ENCODE measurements around the gene SEZ6L. TPM values are rescaled to one million over a fixed set of nuclear protein-coding genes. Genes with fewer than 3 reads are reported as not detected.

The SEZ6L gene
- total RNA-seq, 1 donor from 2014 or later: 2.3 TPM

DNA sequence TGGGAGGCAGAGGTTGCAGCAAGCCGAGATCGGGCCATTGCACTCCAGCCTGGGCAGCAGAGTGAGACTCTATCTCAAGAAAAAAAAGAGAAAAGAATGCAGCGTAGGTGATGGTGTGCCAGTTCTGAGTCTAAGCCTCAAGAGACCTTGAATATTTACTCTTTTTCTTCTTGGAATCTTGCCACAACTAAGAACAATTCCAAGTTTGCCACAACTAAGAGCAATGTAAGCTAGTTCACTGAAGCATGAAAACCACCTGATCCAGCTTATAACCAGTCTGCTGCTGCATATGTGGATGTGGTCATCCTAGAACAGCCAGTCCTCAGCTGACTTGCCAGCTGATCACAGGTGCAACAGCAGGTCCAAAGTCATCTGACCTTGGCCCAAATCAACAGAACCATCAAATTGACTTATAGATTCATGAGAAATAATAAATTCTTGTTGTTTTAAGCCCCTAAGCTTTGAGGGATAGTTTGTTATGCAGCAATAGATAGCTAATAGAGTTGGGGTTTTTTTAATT lies 25.4 kb upstream of the SEZ6L start:
- no peak for DNase-seq (ENCODE audit: low read depth)
- H3K4me1 Mint-ChIP-seq (ENCODE audit: low read depth, unreplicated experiment): no peaks in the 10 kb centered on the region
- Histone ChIP-seq H3K4me3 (ENCODE audit: insufficient read depth, low read depth, low read length) (no peak overlapping the region), H3K4me2 (ENCODE audit: low read length) (no peak overlapping the region), H4K20me1 (ENCODE audit: insufficient read depth, low read length) (no peaks in the 10 kb centered on the region), H3K9me3 (ENCODE audit: insufficient read depth, low read depth, low read length) (no peaks in the 10 kb centered on the region), H3K4me1 (ENCODE audit: insufficient read depth, low read length) (no peaks in the 10 kb centered on the region), H3K27me3 (ENCODE audit: insufficient read depth, low read length) (no peaks in the 10 kb centered on the region), H2AFZ (ENCODE audit: low read depth, low read length) (no peak overlapping the region), H3K27ac (ENCODE audit: low read depth, low read length) (no peak overlapping the region), H3K79me2 (ENCODE audit: insufficient read depth, low read length) (no peaks in the 10 kb centered on the region), H3K36me3 (ENCODE audit: insufficient read depth, low read length) (no peaks in the 10 kb centered on the region), H3K9ac (ENCODE audit: low read length) (no peak overlapping the region)
- TF ChIP-seq EZH2 (IDR thresholded peaks at IDR 0.05; ENCODE audit: insufficient read depth, low read length): no peak
- TF ChIP-seq, protein P1, sequence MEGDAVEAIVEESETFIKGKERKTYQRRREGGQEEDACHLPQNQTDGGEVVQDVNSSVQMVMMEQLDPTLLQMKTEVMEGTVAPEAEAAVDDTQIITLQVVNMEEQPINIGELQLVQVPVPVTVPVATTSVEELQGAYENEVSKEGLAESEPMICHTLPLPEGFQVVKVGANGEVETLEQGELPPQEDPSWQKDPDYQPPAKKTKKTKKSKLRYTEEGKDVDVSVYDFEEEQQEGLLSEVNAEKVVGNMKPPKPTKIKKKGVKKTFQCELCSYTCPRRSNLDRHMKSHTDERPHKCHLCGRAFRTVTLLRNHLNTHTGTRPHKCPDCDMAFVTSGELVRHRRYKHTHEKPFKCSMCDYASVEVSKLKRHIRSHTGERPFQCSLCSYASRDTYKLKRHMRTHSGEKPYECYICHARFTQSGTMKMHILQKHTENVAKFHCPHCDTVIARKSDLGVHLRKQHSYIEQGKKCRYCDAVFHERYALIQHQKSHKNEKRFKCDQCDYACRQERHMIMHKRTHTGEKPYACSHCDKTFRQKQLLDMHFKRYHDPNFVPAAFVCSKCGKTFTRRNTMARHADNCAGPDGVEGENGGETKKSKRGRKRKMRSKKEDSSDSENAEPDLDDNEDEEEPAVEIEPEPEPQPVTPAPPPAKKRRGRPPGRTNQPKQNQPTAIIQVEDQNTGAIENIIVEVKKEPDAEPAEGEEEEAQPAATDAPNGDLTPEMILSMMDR (IDR thresholded peaks at IDR 0.05; ENCODE audit: insufficient read depth, low read depth, low read length): no peak
- no peak overlapping the region for H3K27ac Mint-ChIP-seq (ENCODE audit: unreplicated experiment)
- no peak overlapping the region for H3K4me3 Mint-ChIP-seq (ENCODE audit: unreplicated experiment)
- H3K36me3 Mint-ChIP-seq (ENCODE audit: low read depth, unreplicated experiment): no peaks in the 10 kb centered on the region
- no peaks in the 10 kb centered on the region for H3K9me3 Mint-ChIP-seq (ENCODE audit: unreplicated experiment)
- no peak for FAIRE-seq
- peaks cover 13% of the 10 kb centered on the region for H3K27me3 Mint-ChIP-seq (ENCODE audit: low read depth, unreplicated experiment)

DNA sequence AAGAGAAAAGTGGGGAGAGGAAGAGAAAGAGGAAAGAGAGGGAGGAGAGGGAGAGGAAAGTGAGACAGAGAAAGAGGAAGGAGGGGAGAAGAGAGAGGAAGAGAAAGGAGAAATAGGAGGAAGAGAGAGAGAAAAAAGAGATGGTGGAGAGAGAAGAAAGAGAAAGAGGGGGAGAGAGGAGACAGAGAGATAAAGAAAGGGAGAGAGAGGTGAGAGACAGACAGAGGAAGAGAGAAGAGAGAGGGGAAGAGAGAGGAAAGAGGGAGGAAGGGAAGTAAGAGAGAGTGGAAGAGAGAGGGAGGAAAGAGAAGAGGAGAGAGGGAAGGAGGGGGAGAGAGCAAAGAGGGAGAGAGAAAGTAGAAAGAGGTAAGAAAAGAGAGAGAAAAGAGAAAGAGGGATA lies 9.4 kb upstream of the SEZ6L start:
- Histone ChIP-seq H2AFZ (ENCODE audit: low read depth, low read length) (no peak overlapping the region), H3K9ac (ENCODE audit: low read length) (no peak overlapping the region), H3K79me2 (ENCODE audit: insufficient read depth, low read length) (no peaks in the 10 kb centered on the region), H3K4me3 (ENCODE audit: insufficient read depth, low read depth, low read length) (no peak overlapping the region), H4K20me1 (ENCODE audit: insufficient read depth, low read length) (no peaks in the 10 kb centered on the region), H3K27ac (ENCODE audit: low read depth, low read length) (no peak overlapping the region), H3K36me3 (ENCODE audit: insufficient read depth, low read length) (no peaks in the 10 kb centered on the region), H3K27me3 (ENCODE audit: insufficient read depth, low read length) (no peaks in the 10 kb centered on the region), H3K9me3 (ENCODE audit: insufficient read depth, low read depth, low read length) (no peaks in the 10 kb centered on the region), H3K4me2 (ENCODE audit: low read length) (no peak overlapping the region), H3K4me1 (ENCODE audit: insufficient read depth, low read length) (no peaks in the 10 kb centered on the region)
- Mint-ChIP-seq H3K27ac (ENCODE audit: unreplicated experiment) (no peak overlapping the region), H3K36me3 (ENCODE audit: low read depth, unreplicated experiment) (no peaks in the 10 kb centered on the region), H3K27me3 (ENCODE audit: low read depth, unreplicated experiment) (peaks cover 73% of the 10 kb centered on the region), H3K4me1 (ENCODE audit: low read depth, unreplicated experiment) (no peaks in the 10 kb centered on the region), H3K4me3 (ENCODE audit: unreplicated experiment) (no peak overlapping the region), H3K9me3 (ENCODE audit: unreplicated experiment) (no peaks in the 10 kb centered on the region)
- TF ChIP-seq, protein P1 (IDR thresholded peaks at IDR 0.05; ENCODE audit: insufficient read depth, low read depth, low read length): no peak
- TF ChIP-seq EZH2 (IDR thresholded peaks at IDR 0.05; ENCODE audit: insufficient read depth, low read length): no peak
- no peak for FAIRE-seq
- DNase-seq (ENCODE audit: low read depth): no peak

DNA sequence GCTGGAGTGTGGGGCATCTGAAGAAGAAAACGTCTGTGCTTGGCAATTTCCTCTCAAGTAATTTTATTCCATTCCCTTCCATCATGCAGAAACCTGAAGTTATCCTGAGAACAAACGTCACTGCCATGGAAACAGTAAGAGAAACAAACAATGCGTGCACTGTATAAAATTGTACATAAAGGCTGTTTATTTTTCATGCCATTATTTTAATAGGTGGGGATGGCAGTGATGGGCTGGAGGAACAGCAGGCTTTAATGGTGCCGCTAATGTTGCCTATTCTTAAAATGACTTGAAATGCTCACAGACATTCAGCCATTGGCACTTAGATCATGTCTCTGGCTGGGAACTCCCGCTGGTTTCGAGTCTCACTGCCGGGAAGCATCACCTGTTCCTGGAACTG lies 7.5 kb upstream of the SEZ6L start:
- TF ChIP-seq EZH2 (IDR thresholded peaks at IDR 0.05; ENCODE audit: insufficient read depth, low read length): no peak
- TF ChIP-seq, protein P1 (IDR thresholded peaks at IDR 0.05; ENCODE audit: insufficient read depth, low read depth, low read length): no peak
- H4K20me1 ChIP-seq (ENCODE audit: insufficient read depth, low read length): no peaks in the 10 kb centered on the region
- H3K27me3 ChIP-seq (ENCODE audit: insufficient read depth, low read length): no peaks in the 10 kb centered on the region
- H3K4me1 Mint-ChIP-seq (ENCODE audit: low read depth, unreplicated experiment): no peaks in the 10 kb centered on the region
- no peak overlapping the region for H3K4me3 ChIP-seq (ENCODE audit: insufficient read depth, low read depth, low read length)
- H3K9ac ChIP-seq (ENCODE audit: low read length): no peak overlapping the region
- DNase-seq (ENCODE audit: low read depth): no peak
- H3K36me3 Mint-ChIP-seq (ENCODE audit: low read depth, unreplicated experiment): no peaks in the 10 kb centered on the region
- H3K4me1 ChIP-seq (ENCODE audit: insufficient read depth, low read length): no peaks in the 10 kb centered on the region
- H3K27me3 Mint-ChIP-seq (ENCODE audit: low read depth, unreplicated experiment): peaks cover 80% of the 10 kb centered on the region
- H3K4me3 Mint-ChIP-seq (ENCODE audit: unreplicated experiment): no peak overlapping the region
- FAIRE-seq: no peak
- H3K9me3 ChIP-seq (ENCODE audit: insufficient read depth, low read depth, low read length): no peaks in the 10 kb centered on the region
- no peak overlapping the region for H3K4me2 ChIP-seq (ENCODE audit: low read length)
- no peaks in the 10 kb centered on the region for H3K36me3 ChIP-seq (ENCODE audit: insufficient read depth, low read length)
- no peak overlapping the region for H2AFZ ChIP-seq (ENCODE audit: low read depth, low read length)
- no peaks in the 10 kb centered on the region for H3K79me2 ChIP-seq (ENCODE audit: insufficient read depth, low read length)
- no peak overlapping the region for H3K27ac ChIP-seq (ENCODE audit: low read depth, low read length)
- H3K27ac Mint-ChIP-seq (ENCODE audit: unreplicated experiment): no peak overlapping the region
- no peaks in the 10 kb centered on the region for H3K9me3 Mint-ChIP-seq (ENCODE audit: unreplicated experiment)
